IPS-18a (cell line): ENCODE measurements around the gene ST6GALNAC6.

Source experiments
- H3K27ac ChIP-seq: one replicate; pipeline ENCODE4 v1.5.1; 2013; ENCODE audit warnings: low read length
- H3K27me3 ChIP-seq: one replicate; pipeline ENCODE4 v1.6.1; 2013; ENCODE audit warnings: mild to moderate bottlenecking, low read length; ENCODE audit not compliant: control insufficient read depth, insufficient read depth
- H3K36me3 ChIP-seq: one replicate; pipeline ENCODE4 v1.6.1; 2013; ENCODE audit warnings: low read depth, low read length; ENCODE audit not compliant: control insufficient read depth
- H3K4me1 ChIP-seq: one replicate; pipeline ENCODE4 v1.6.1; 2013; ENCODE audit warnings: low read depth, low read length; ENCODE audit not compliant: control insufficient read depth
- H3K4me3 ChIP-seq: one replicate; pipeline ENCODE4 v1.5.1; 2013; ENCODE audit warnings: low read length
- H3K9ac ChIP-seq: one replicate; pipeline ENCODE4 v1.6.1; 2013; ENCODE audit warnings: mild to moderate bottlenecking, low read length, moderate library complexity
- H3K9me3 ChIP-seq: one replicate; pipeline ENCODE4 v1.6.1; 2013; ENCODE audit warnings: low read depth, low read length; ENCODE audit not compliant: control insufficient read depth

The ST6GALNAC6 gene

GRCh38 chr9:127930231-127931091 lies 31.1 kb upstream of the ST6GALNAC6 start, which contains the start of gene PIP5KL1:
TSS of gene PIP5KL1 (minus strand) at chr9:127930777. CDS start at chr9:127930752, 25 bp downstream.
- Histone ChIP-seq H3K9me3 (no peaks in the 10 kb centered on the region), H3K4me3 (peak within 1 kb of the TSS; percentile 46), H3K36me3 (no peaks in the 10 kb centered on the region), H3K27me3 (peaks cover 33% of the 10 kb centered on the region), H3K9ac (no peak within 1 kb of the TSS), H3K27ac (no peak within 1 kb of the TSS), H3K4me1 (peaks cover 7% of the 10 kb centered on the region)

- H3K9ac ChIP-seq, result no peak overlapping the region
- H3K27me3 ChIP-seq, result peaks cover 33% of the 10 kb centered on the region
- H3K36me3 ChIP-seq, result no peaks in the 10 kb centered on the region
- H3K27ac ChIP-seq, result no peak overlapping the region
- peak overlapping the region; percentile 46 for H3K4me3 ChIP-seq
- H3K9me3 ChIP-seq, result no peaks in the 10 kb centered on the region
- peaks cover 7% of the 10 kb centered on the region for H3K4me1 ChIP-seq
Measured at GRCh38 chr9:127929625-127929979, 30.2 kb upstream of the ST6GALNAC6 start.

GRCh38 chr9:127928676-127929624 lies 29.5 kb upstream of the ST6GALNAC6 start:
- no peaks in the 10 kb centered on the region for H3K36me3 ChIP-seq
- no peak overlapping the region for H3K9ac ChIP-seq
- no peak overlapping the region for H3K27ac ChIP-seq
- H3K4me1 ChIP-seq, result peaks cover 7% of the 10 kb centered on the region
- H3K27me3 ChIP-seq, result peaks cover 33% of the 10 kb centered on the region
- H3K4me3 ChIP-seq, result no peak overlapping the region
- no peaks in the 10 kb centered on the region for H3K9me3 ChIP-seq

DNA sequence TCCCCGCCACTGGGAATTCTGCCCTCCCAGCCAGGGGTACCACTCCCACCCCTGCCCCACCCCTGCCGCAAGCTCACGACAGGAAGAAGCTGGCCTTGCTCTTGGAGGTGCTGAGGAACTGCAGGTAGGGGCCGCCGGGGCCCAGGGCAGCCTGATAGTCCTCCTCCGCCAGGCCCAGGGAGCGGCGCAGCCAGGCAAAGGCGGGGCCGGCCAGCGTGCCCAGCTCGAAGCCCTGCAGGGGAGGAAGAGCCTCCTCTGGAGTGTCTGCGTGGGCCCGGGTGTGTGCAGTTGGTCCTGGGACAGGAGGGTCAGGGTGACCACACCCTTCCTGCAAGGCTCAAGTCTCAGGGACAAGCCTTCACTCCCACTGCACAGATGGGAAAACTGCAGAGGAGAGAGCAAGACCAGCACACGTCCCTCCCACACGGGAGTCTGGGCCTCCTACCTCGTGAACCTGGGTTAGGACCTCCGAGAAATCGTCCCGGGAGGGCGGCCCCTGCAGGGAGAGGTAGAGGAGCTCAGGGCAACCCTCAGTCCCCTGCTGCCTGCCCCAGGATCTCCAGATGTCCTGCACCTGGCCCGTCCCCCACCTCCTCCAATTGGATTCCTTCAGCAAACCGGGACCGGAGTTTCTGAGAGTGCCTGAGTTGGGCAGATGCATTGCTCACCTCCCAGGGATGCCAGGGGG lies 28.7 kb upstream of the ST6GALNAC6 start:
- no peak overlapping the region for H3K9ac ChIP-seq
- no peak overlapping the region for H3K27ac ChIP-seq
- peaks cover 33% of the 10 kb centered on the region for H3K27me3 ChIP-seq

DNA sequence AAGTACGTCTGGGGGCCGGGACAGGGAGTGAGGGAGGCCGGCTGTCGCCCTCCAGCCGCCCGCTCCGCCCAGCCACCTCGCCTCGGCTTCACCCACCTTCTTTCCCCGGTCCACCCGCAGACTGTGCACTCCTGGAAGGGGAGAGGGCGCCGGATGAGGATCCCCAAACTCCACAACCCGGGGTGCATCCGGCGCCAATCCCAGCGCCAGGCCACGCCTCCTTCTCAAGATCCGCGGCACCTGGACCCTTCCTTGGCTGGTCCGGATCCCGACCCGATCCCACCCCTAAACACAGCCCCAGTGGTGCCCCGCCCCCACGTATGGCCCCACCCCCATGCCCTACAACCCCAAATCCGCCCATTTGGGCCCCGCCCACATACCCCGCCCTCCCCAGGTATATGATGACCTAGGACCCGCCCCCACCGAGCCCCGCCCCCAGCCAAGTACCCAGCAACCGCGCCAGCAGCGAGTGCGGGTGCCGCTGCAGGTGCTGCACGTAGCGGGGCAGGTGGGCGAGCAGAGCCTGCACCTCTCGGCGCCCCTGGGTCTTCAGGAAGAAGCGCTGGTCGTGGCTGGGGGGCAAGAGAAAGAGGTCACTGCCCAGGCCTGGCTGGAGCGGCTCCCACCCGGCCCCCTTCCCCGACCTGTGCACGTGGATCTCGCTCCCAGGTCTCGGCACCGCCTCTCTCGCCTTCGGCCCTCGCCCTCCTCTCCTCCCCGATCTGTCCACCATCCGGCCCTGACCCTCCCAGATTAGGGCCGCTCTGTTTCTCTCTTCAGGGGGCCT lies 28.0 kb upstream of the ST6GALNAC6 start:
- Histone ChIP-seq H3K27me3 (peaks cover 33% of the 10 kb centered on the region), H3K4me3 (peak overlapping the region; percentile 73), H3K27ac (no peak overlapping the region), H3K9me3 (no peaks in the 10 kb centered on the region), H3K4me1 (peaks cover 7% of the 10 kb centered on the region), H3K36me3 (no peaks in the 10 kb centered on the region), H3K9ac (peak overlapping the region; percentile 53)

More for the DNA sequence above, 28.7 kb upstream of the ST6GALNAC6 start:
- Histone ChIP-seq H3K9me3 (no peaks in the 10 kb centered on the region), H3K36me3 (no peaks in the 10 kb centered on the region), H3K4me1 (peaks cover 7% of the 10 kb centered on the region), H3K4me3 (peak overlapping the region; percentile 39)

GRCh38 chr9:127926906-127927200 lies 27.4 kb upstream of the ST6GALNAC6 start:
- Histone ChIP-seq H3K4me1 (peaks cover 7% of the 10 kb centered on the region), H3K4me3 (peak overlapping the region; percentile 73), H3K27ac (no peak overlapping the region), H3K9ac (peak overlapping the region; percentile 53), H3K27me3 (peaks cover 33% of the 10 kb centered on the region), H3K36me3 (no peaks in the 10 kb centered on the region), H3K9me3 (no peaks in the 10 kb centered on the region)

- H3K4me1 ChIP-seq, result peaks cover 4% of the 10 kb centered on the region
- no peak overlapping the region for H3K27ac ChIP-seq
- peak overlapping the region; percentile 73 for H3K4me3 ChIP-seq
- no peak overlapping the region for H3K9ac ChIP-seq
- peaks cover 33% of the 10 kb centered on the region for H3K27me3 ChIP-seq
- H3K36me3 ChIP-seq, result no peaks in the 10 kb centered on the region
- H3K9me3 ChIP-seq, result no peaks in the 10 kb centered on the region
Measured at GRCh38 chr9:127925959-127926905, 26.8 kb upstream of the ST6GALNAC6 start.

GRCh38 chr9:127924736-127925444 lies 25.5 kb upstream of the ST6GALNAC6 start:
- Histone ChIP-seq H3K4me3 (no peak overlapping the region), H3K9ac (no peak overlapping the region), H3K36me3 (no peaks in the 10 kb centered on the region), H3K4me1 (no peaks in the 10 kb centered on the region), H3K27ac (no peak overlapping the region), H3K27me3 (peaks cover 32% of the 10 kb centered on the region), H3K9me3 (no peaks in the 10 kb centered on the region)

GRCh38 chr9:127923771-127924170 lies 24.4 kb upstream of the ST6GALNAC6 start:
- H3K36me3 ChIP-seq, result no peaks in the 10 kb centered on the region
- no peak overlapping the region for H3K4me3 ChIP-seq
- H3K4me1 ChIP-seq, result no peaks in the 10 kb centered on the region
- peaks cover 21% of the 10 kb centered on the region for H3K27me3 ChIP-seq
- H3K27ac ChIP-seq, result no peak overlapping the region
- no peak overlapping the region for H3K9ac ChIP-seq
- no peaks in the 10 kb centered on the region for H3K9me3 ChIP-seq
